ENCODE data around the gene FRMD4A.

Gene FRMD4A

GRCh38 chr10:13648425-13648824, 682.3 kb downstream of the FRMD4A start:
- no peak overlapping the region for H3K4me3 ChIP-seq (ENCODE audit: low read depth, low read length)
- no peaks in the 10 kb centered on the region for H3K27me3 ChIP-seq (replicated peaks)
- peaks cover 93% of the 10 kb centered on the region for H3K36me3 ChIP-seq (replicated peaks)
- no peak for TF ChIP-seq CTCF (IDR thresholded peaks at IDR 0.05; ENCODE audit: low read depth, low read length, missing control alignments)
- no peak overlapping the region for H3K27ac ChIP-seq
- DNase-seq: no peak
- in situ Hi-C loops (cut with HindIII; ENCODE audit: low pct_ligation_motif_present, low sequenced_read_pairs): no loop called here

GRCh38 chr10:13644866-13645265, 685.9 kb downstream of the FRMD4A start:
- in situ Hi-C loops (cut with HindIII; ENCODE audit: low pct_ligation_motif_present, low sequenced_read_pairs): no loop called here
- Histone ChIP-seq H3K36me3 (replicated peaks) (peaks cover 62% of the 10 kb centered on the region), H3K27me3 (replicated peaks) (no peaks in the 10 kb centered on the region), H3K27ac (no peak overlapping the region), H3K4me3 (ENCODE audit: low read depth, low read length) (no peak overlapping the region)
- TF ChIP-seq CTCF (IDR thresholded peaks at IDR 0.05; ENCODE audit: low read depth, low read length, missing control alignments): no peak
- DNase-seq: no peak

- Histone ChIP-seq H3K4me3 (ENCODE audit: low read depth, low read length) (no peak overlapping the region), H3K36me3 (replicated peaks) (peaks cover 45% of the 10 kb centered on the region), H3K27ac (no peak overlapping the region), H3K27me3 (replicated peaks) (no peaks in the 10 kb centered on the region)
- in situ Hi-C loops (cut with HindIII; ENCODE audit: low pct_ligation_motif_present, low sequenced_read_pairs): no loop called here
- no peak for TF ChIP-seq CTCF (IDR thresholded peaks at IDR 0.05; ENCODE audit: low read depth, low read length, missing control alignments)
- DNase-seq: no peak
Measured at GRCh38 chr10:13643016-13643415, 687.7 kb downstream of the FRMD4A start.

GRCh38 chr10:13642293-13642692, 688.4 kb downstream of the FRMD4A start:
- in situ Hi-C loops (cut with HindIII; ENCODE audit: low pct_ligation_motif_present, low sequenced_read_pairs): no loop called here
- TF ChIP-seq CTCF (IDR thresholded peaks at IDR 0.05; ENCODE audit: low read depth, low read length, missing control alignments): no peak
- Histone ChIP-seq H3K36me3 (replicated peaks) (peaks cover 39% of the 10 kb centered on the region), H3K27ac (no peak overlapping the region), H3K4me3 (ENCODE audit: low read depth, low read length) (no peak overlapping the region), H3K27me3 (replicated peaks) (no peaks in the 10 kb centered on the region)
- DNase-seq: no peak

GRCh38 chr10:13637894-13638293, 692.8 kb downstream of the FRMD4A start:
- Histone ChIP-seq H3K27me3 (replicated peaks) (no peaks in the 10 kb centered on the region), H3K36me3 (replicated peaks) (peaks cover 5% of the 10 kb centered on the region), H3K4me3 (ENCODE audit: low read depth, low read length) (no peak overlapping the region), H3K27ac (peak overlapping the region; percentile 12)
- in situ Hi-C loops (cut with HindIII; ENCODE audit: low pct_ligation_motif_present, low sequenced_read_pairs): no loop called here
- no peak for TF ChIP-seq CTCF (IDR thresholded peaks at IDR 0.05; ENCODE audit: low read depth, low read length, missing control alignments)
- DNase-seq: no peak

GRCh38 chr10:13637303-13637856, 693.3 kb downstream of the FRMD4A start:
- H3K4me3 ChIP-seq (ENCODE audit: low read depth, low read length): no peak overlapping the region
- H3K36me3 ChIP-seq (replicated peaks): peaks cover 2% of the 10 kb centered on the region
- in situ Hi-C loops (cut with HindIII; ENCODE audit: low pct_ligation_motif_present, low sequenced_read_pairs): no loop called here
- no peaks in the 10 kb centered on the region for H3K27me3 ChIP-seq (replicated peaks)
- H3K27ac ChIP-seq: peak overlapping the region; percentile 0
- no peak for DNase-seq
- TF ChIP-seq CTCF (IDR thresholded peaks at IDR 0.05; ENCODE audit: low read depth, low read length, missing control alignments): no peak

Measured in brain microvascular endothelial cell (primary cell).